ENCODE data around the gene PXMP2.

Gene PXMP2

GRCh38 chr12:132649226-132649945 lies 38.0 kb upstream of the PXMP2 start:
- H3K9me3 ChIP-seq: no peaks in the 10 kb centered on the region
- H3K4me3 ChIP-seq (ENCODE audit: low read depth, low read length): no peak overlapping the region
- TF ChIP-seq CTCF (IDR thresholded peaks at IDR 0.05; ENCODE audit: low read depth, low read length): no peak
- DNase-seq: no peak
- H3K4me1 ChIP-seq: no peaks in the 10 kb centered on the region
- H3K27me3 ChIP-seq: no peaks in the 10 kb centered on the region
- peaks cover 59% of the 10 kb centered on the region for H3K36me3 ChIP-seq

- Histone ChIP-seq H3K9me3 (no peaks in the 10 kb centered on the region), H3K4me3 (ENCODE audit: low read depth, low read length) (no peak overlapping the region), H3K36me3 (peaks cover 63% of the 10 kb centered on the region), H3K4me1 (no peaks in the 10 kb centered on the region), H3K27me3 (no peaks in the 10 kb centered on the region)
- TF ChIP-seq CTCF (IDR thresholded peaks at IDR 0.05; ENCODE audit: low read depth, low read length): no peak
- no peak for DNase-seq
Observed at GRCh38 chr12:132651444-132652100, 35.8 kb upstream of the PXMP2 start.

GRCh38 chr12:132653567-132654290 lies 33.7 kb upstream of the PXMP2 start:
- Histone ChIP-seq H3K27me3 (no peaks in the 10 kb centered on the region), H3K9me3 (no peaks in the 10 kb centered on the region), H3K4me3 (ENCODE audit: low read depth, low read length) (no peak overlapping the region), H3K36me3 (peaks cover 66% of the 10 kb centered on the region), H3K4me1 (no peaks in the 10 kb centered on the region)
- no peak for TF ChIP-seq CTCF (IDR thresholded peaks at IDR 0.05; ENCODE audit: low read depth, low read length)
- no peak for DNase-seq

GRCh38 chr12:132657004-132657727 lies 30.2 kb upstream of the PXMP2 start:
- H3K4me1 ChIP-seq: no peaks in the 10 kb centered on the region
- H3K9me3 ChIP-seq: no peaks in the 10 kb centered on the region
- peaks cover 78% of the 10 kb centered on the region for H3K36me3 ChIP-seq
- no peaks in the 10 kb centered on the region for H3K27me3 ChIP-seq
- no peak overlapping the region for H3K4me3 ChIP-seq (ENCODE audit: low read depth, low read length)
- TF ChIP-seq CTCF (IDR thresholded peaks at IDR 0.05; ENCODE audit: low read depth, low read length): no peak
- DNase-seq: no peak

GRCh38 chr12:132658149-132658894 lies 29.1 kb upstream of the PXMP2 start:
- no peaks in the 10 kb centered on the region for H3K4me1 ChIP-seq
- no peaks in the 10 kb centered on the region for H3K27me3 ChIP-seq
- DNase-seq: no peak
- no peak overlapping the region for H3K4me3 ChIP-seq (ENCODE audit: low read depth, low read length)
- H3K9me3 ChIP-seq: no peaks in the 10 kb centered on the region
- H3K36me3 ChIP-seq: peaks cover 86% of the 10 kb centered on the region
- TF ChIP-seq CTCF (IDR thresholded peaks at IDR 0.05; ENCODE audit: low read depth, low read length): no peak
